ENCODE measurements around the gene PAWR. TPM values are rescaled to one million over a fixed set of nuclear protein-coding genes. Genes with fewer than 3 reads are reported as not detected.

Gene PAWR
- total and polyA plus RNA-seq, 2 of the 13 experiments (the other 11 are each of a cell fraction or from before 2014, with no cell fraction given): 29.1 to 36.1 TPM

- TF ChIP-seq ZNF609 (CRISPR knock-in tag; IDR thresholded peaks at IDR 0.05; ENCODE audit: borderline replicate concordance) (no peak), KDM5B (CRISPR knock-in tag; IDR thresholded peaks at IDR 0.05; ENCODE audit: borderline replicate concordance) (peak; percentile 66), BHLHE40 (IDR thresholded peaks at IDR 0.05; ENCODE audit: low read length) (no peak), ZBTB25 (CRISPR knock-in tag; IDR thresholded peaks at IDR 0.05) (peak; percentile 56; the same call in 1 of the 2 replicates), KLF16 (CRISPR knock-in tag; IDR thresholded peaks at IDR 0.05) (peak in 1 of 2 experiments; percentile 14; a peak in 1 of 4 replicates), TRAFD1 (CRISPR knock-in tag; IDR thresholded peaks at IDR 0.05; ENCODE audit: borderline replicate concordance) (no peak), HOMEZ (CRISPR knock-in tag; IDR thresholded peaks at IDR 0.05; ENCODE audit: low read depth) (peak; percentile 52; the same call in 1 of the 2 replicates), ZNF646 (CRISPR knock-in tag; IDR thresholded peaks at IDR 0.05) (no peak), REPIN1 (CRISPR knock-in tag; IDR thresholded peaks at IDR 0.05; ENCODE audit: borderline replicate concordance, low read depth) (peak; percentile 43), ZFX (CRISPR knock-in tag; IDR thresholded peaks at IDR 0.05; ENCODE audit: low read depth) (peak; percentile 90), NFATC3 (CRISPR knock-in tag; IDR thresholded peaks at IDR 0.05) (no peak)
Observed at GRCh38 chr12:79690638-79691510, at the start of gene PAWR (continued).
